Measurements from ENCODE around the gene SPINK13. TPM values are rescaled to one million over a fixed set of nuclear protein-coding genes. Genes with fewer than 3 reads are reported as not detected.

Gene SPINK13
- total RNA-seq, 1 experiment from 2014 or later: not detected

DNA sequence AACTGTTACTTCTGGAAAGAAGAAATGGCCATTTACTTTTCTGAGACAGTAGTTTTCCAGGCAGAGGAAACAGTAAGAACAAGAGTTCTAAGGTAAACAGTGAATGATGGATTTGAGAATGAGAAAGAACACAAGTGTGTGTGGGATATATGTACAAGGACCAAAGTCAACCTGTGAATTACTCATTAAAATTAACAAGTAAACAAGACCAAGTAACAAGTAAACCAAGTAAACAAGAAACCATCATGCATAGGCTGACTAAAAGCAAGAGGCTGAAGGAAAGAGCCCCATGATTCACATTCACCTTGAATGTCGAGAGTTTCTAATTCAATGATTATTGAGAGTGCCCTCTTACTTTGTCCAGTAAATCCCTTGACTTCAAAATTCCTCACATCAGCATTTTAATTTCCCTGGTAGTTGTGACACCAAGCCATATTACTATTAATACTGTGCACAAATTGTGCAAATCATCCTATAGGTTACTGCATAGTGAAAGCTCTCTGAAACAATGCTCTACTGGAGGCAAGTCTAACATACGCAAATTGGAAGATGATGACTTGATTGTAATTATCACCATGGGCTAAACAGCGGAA is 40.1 kb upstream of the SPINK13 start:
- BruUV-seq (replicated peaks): no TSS peak

DNA sequence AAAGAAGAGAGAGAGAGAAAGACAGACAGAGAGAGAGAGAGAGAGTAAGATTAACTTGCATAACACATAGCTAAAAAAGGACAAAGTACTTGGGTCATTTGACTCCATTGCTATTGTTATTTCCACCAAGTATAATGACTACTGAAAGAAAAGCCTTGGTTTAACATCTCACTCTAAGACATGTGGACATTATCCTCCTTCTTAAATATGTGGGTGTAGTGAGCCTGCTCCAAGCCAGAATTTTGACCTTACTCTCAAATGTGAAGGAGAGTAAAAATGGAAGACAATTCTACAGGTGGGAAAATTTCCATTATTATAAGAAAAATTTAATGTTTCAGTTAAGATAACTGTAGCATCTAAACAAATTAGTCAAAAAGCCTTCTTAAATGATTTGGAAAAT is 38.8 kb upstream of the SPINK13 start:
- no peak for DNase-seq (ENCODE audit: low spot score)
- no TSS peak for BruUV-seq (replicated peaks)
- TF ChIP-seq EZH2 (IDR thresholded peaks at IDR 0.05; ENCODE audit: borderline replicate concordance, low read depth, low read length, poor library complexity, severe bottlenecking): no peak
- TF ChIP-seq, protein P1, sequence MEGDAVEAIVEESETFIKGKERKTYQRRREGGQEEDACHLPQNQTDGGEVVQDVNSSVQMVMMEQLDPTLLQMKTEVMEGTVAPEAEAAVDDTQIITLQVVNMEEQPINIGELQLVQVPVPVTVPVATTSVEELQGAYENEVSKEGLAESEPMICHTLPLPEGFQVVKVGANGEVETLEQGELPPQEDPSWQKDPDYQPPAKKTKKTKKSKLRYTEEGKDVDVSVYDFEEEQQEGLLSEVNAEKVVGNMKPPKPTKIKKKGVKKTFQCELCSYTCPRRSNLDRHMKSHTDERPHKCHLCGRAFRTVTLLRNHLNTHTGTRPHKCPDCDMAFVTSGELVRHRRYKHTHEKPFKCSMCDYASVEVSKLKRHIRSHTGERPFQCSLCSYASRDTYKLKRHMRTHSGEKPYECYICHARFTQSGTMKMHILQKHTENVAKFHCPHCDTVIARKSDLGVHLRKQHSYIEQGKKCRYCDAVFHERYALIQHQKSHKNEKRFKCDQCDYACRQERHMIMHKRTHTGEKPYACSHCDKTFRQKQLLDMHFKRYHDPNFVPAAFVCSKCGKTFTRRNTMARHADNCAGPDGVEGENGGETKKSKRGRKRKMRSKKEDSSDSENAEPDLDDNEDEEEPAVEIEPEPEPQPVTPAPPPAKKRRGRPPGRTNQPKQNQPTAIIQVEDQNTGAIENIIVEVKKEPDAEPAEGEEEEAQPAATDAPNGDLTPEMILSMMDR (conservative IDR thresholded peaks at IDR 0.05; ENCODE audit: low read depth, low read length): no peak
- intact Hi-C loops (cut with micrococcal nuclease; ENCODE audit: unreplicated experiment): no loop called here
- Histone ChIP-seq H3K4me1 (ENCODE audit: insufficient read depth, low read length, poor library complexity, severe bottlenecking) (no peaks in the 10 kb centered on the region), H3K4me3 (ENCODE audit: low read depth, low read length, poor library complexity, severe bottlenecking) (no peak overlapping the region), H3K27ac (ENCODE audit: low read depth, low read length, poor library complexity, severe bottlenecking) (no peak overlapping the region), H3K9me3 (ENCODE audit: low read depth, low read length, poor library complexity, severe bottlenecking) (no peaks in the 10 kb centered on the region), H3K27me3 (replicated peaks; ENCODE audit: insufficient read depth, low read depth, low read length, poor library complexity) (peaks cover 15% of the 10 kb centered on the region), H3K36me3 (ENCODE audit: insufficient read depth, low read length, poor library complexity, severe bottlenecking) (no peaks in the 10 kb centered on the region)
- ChIA-PET CTCF (no interaction called here), POLR2A (ENCODE audit: low non-redundant PET) (no interaction called here)

More for the DNA sequence above, 40.1 kb upstream of the SPINK13 start:
- intact Hi-C loops (cut with micrococcal nuclease; ENCODE audit: unreplicated experiment): no loop called here
- Histone ChIP-seq H3K9me3 (ENCODE audit: low read depth, low read length, poor library complexity, severe bottlenecking) (no peaks in the 10 kb centered on the region), H3K27ac (ENCODE audit: low read depth, low read length, poor library complexity, severe bottlenecking) (no peak overlapping the region), H3K36me3 (ENCODE audit: insufficient read depth, low read length, poor library complexity, severe bottlenecking) (no peaks in the 10 kb centered on the region), H3K4me1 (ENCODE audit: insufficient read depth, low read length, poor library complexity, severe bottlenecking) (no peaks in the 10 kb centered on the region), H3K4me3 (ENCODE audit: low read depth, low read length, poor library complexity, severe bottlenecking) (no peak overlapping the region), H3K27me3 (replicated peaks; ENCODE audit: insufficient read depth, low read depth, low read length, poor library complexity) (peaks cover 15% of the 10 kb centered on the region)
- no peak for TF ChIP-seq EZH2 (IDR thresholded peaks at IDR 0.05; ENCODE audit: borderline replicate concordance, low read depth, low read length, poor library complexity, severe bottlenecking)
- TF ChIP-seq, protein P1 (conservative IDR thresholded peaks at IDR 0.05; ENCODE audit: low read depth, low read length): no peak
- no peak for DNase-seq (ENCODE audit: low spot score)
- ChIA-PET CTCF (no interaction called here), POLR2A (ENCODE audit: low non-redundant PET) (no interaction called here)

DNA sequence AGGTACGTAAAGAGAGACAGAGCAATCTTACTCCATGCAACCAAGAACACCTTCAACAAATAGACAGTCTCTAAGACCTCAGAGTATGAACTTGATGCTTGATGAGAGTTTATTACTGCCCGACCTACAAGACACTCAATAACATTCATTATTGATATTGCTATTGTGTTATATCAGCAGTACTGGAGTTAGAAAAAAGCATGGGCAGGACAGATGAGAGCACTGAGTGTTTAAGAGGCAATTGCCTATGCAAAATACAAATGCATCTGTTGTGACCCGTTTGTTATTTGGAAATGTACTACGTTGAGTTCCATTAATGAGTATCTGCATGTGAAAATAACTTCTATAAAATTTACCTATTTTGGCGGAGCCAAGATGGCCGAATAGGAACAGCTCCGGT is 38.4 kb upstream of the SPINK13 start:
- no peak overlapping the region for H3K27ac ChIP-seq (ENCODE audit: low read depth, low read length, poor library complexity, severe bottlenecking)
- no TSS peak for BruUV-seq (replicated peaks)
- TF ChIP-seq EZH2 (IDR thresholded peaks at IDR 0.05; ENCODE audit: borderline replicate concordance, low read depth, low read length, poor library complexity, severe bottlenecking): no peak
- TF ChIP-seq, protein P1 (conservative IDR thresholded peaks at IDR 0.05; ENCODE audit: low read depth, low read length): no peak
- no peaks in the 10 kb centered on the region for H3K4me1 ChIP-seq (ENCODE audit: insufficient read depth, low read length, poor library complexity, severe bottlenecking)
- no peak overlapping the region for H3K4me3 ChIP-seq (ENCODE audit: low read depth, low read length, poor library complexity, severe bottlenecking)
- ChIA-PET CTCF (no interaction called here), POLR2A (ENCODE audit: low non-redundant PET) (no interaction called here)
- intact Hi-C loops (cut with micrococcal nuclease; ENCODE audit: unreplicated experiment): no loop called here
- H3K27me3 ChIP-seq (replicated peaks; ENCODE audit: insufficient read depth, low read depth, low read length, poor library complexity): peaks cover 13% of the 10 kb centered on the region
- DNase-seq (ENCODE audit: low spot score): no peak
- H3K9me3 ChIP-seq (ENCODE audit: low read depth, low read length, poor library complexity, severe bottlenecking): no peaks in the 10 kb centered on the region
- no peaks in the 10 kb centered on the region for H3K36me3 ChIP-seq (ENCODE audit: insufficient read depth, low read length, poor library complexity, severe bottlenecking)
